ES-I3 (cell line): Measurements from ENCODE around the gene STX7.
"Not testable (repeated sequence)": the region's sequence is repeated elsewhere in the genome, so short reads cannot be mapped to it uniquely, and the experiment has no call there.

Experiments used
- H3K36me3 ChIP-seq: 2 replicates; pipeline ENCODE4 v1.6.1; 2013; ENCODE audit warnings: mild to moderate bottlenecking, low read length, control low read depth, moderate library complexity; ENCODE audit not compliant: insufficient read depth
- H3K4me1 ChIP-seq: 2 replicates; pipeline ENCODE4 v1.6.1; 2013; ENCODE audit warnings: mild to moderate bottlenecking, control low read depth, low read length; ENCODE audit not compliant: insufficient read depth
- H3K9ac ChIP-seq: 2 replicates; pipeline ENCODE4 v1.6.1; 2013; ENCODE audit warnings: low read depth, mild to moderate bottlenecking, low read length, moderate library complexity
- H3K9me3 ChIP-seq: 2 replicates; pipeline ENCODE4 v1.6.1; 2013; ENCODE audit warnings: mild to moderate bottlenecking, low read length, moderate library complexity; ENCODE audit not compliant: control insufficient read depth, insufficient read depth

The STX7 gene

GRCh38 chr6:132512638-132513632, at the start of gene STX7:
STX7 (minus strand) TSS chr6:132513116; CDS start chr6:132503530, 9,586 bp downstream.
- H3K4me1 ChIP-seq, result no peaks in the 10 kb centered on the region
- H3K36me3 ChIP-seq, result no peaks in the 10 kb centered on the region
- peak within 1 kb of the TSS; percentile 88 for H3K9ac ChIP-seq
- H3K9me3 ChIP-seq, result no peaks in the 10 kb centered on the region

- not testable (repeated sequence) for H3K9me3 ChIP-seq, H3K36me3 ChIP-seq, H3K9ac ChIP-seq, H3K4me1 ChIP-seq
These were observed 47.2 kb upstream of the STX7 start for GRCh38 chr6:132560087-132560486.

GRCh38 chr6:132552372-132552771, 39.5 kb upstream of the STX7 start, which contains the start of gene TAAR8:
TAAR8 (plus strand) TSS chr6:132552672; CDS start chr6:132552693, 21 bp downstream.
- Histone ChIP-seq H3K9ac (no peak within 1 kb of the TSS), H3K9me3 (no peaks in the 10 kb centered on the region), H3K36me3 (no peaks in the 10 kb centered on the region), H3K4me1 (peaks cover 12% of the 10 kb centered on the region)

GRCh38 chr6:132551214-132551613, 38.3 kb upstream of the STX7 start:
- Histone ChIP-seq H3K4me1 (peaks cover 12% of the 10 kb centered on the region), H3K9ac (no peak overlapping the region), H3K36me3 (no peaks in the 10 kb centered on the region), H3K9me3 (no peaks in the 10 kb centered on the region)

GRCh38 chr6:132548746-132549463, 36.0 kb upstream of the STX7 start:
- no peak overlapping the region for H3K9ac ChIP-seq
- H3K9me3 ChIP-seq, result no peaks in the 10 kb centered on the region
- peaks cover 12% of the 10 kb centered on the region for H3K4me1 ChIP-seq
- no peaks in the 10 kb centered on the region for H3K36me3 ChIP-seq

GRCh38 chr6:132544826-132545225, 31.9 kb upstream of the STX7 start:
- H3K36me3 ChIP-seq, result no peaks in the 10 kb centered on the region
- no peaks in the 10 kb centered on the region for H3K9me3 ChIP-seq
- peaks cover 9% of the 10 kb centered on the region for H3K4me1 ChIP-seq
- no peak overlapping the region for H3K9ac ChIP-seq

GRCh38 chr6:132537977-132538376, 25.1 kb upstream of the STX7 start, which contains the start of gene TAAR9:
TAAR9 (plus strand) TSS chr6:132538277; CDS start chr6:132538290, 13 bp downstream.
- 0 out of 2 replicates have a peak, but pooled peaks cover 7% of the 10 kb centered on the region for H3K9me3 ChIP-seq
- no peak within 1 kb of the TSS for H3K9ac ChIP-seq
- H3K4me1 ChIP-seq, result no peaks in the 10 kb centered on the region
- H3K36me3 ChIP-seq, result no peaks in the 10 kb centered on the region

- H3K36me3 ChIP-seq, result no peaks in the 10 kb centered on the region
- no peak overlapping the region for H3K9ac ChIP-seq
- H3K4me1 ChIP-seq, result no peaks in the 10 kb centered on the region
These were observed 24.2 kb upstream of the STX7 start for GRCh38 chr6:132537145-132537544.

GRCh38 chr6:132534546-132534945, 21.6 kb upstream of the STX7 start:
- not testable (repeated sequence) for H3K9me3 ChIP-seq, H3K36me3 ChIP-seq, H3K4me1 ChIP-seq, H3K9ac ChIP-seq

More at GRCh38 chr6:132537145-132537544, 24.2 kb upstream of the STX7 start:
- peaks cover 7% of the 10 kb centered on the region; the same call in 1 of the 2 replicates for H3K9me3 ChIP-seq

GRCh38 chr6:132530293-132530974, 17.5 kb upstream of the STX7 start:
- Histone ChIP-seq H3K36me3 (no peaks in the 10 kb centered on the region), H3K4me1 (peaks cover 5% of the 10 kb centered on the region; the same call in 1 of the 2 replicates), H3K9ac (peak overlapping the region; percentile 48), H3K9me3 (peaks cover 9% of the 10 kb centered on the region)

GRCh38 chr6:132527791-132528190, 14.9 kb upstream of the STX7 start:
- H3K9me3 ChIP-seq, result peaks cover 2% of the 10 kb centered on the region
- H3K36me3 ChIP-seq, result no peaks in the 10 kb centered on the region
- no peak overlapping the region for H3K9ac ChIP-seq
- H3K4me1 ChIP-seq, result peaks cover 5% of the 10 kb centered on the region; the same call in 1 of the 2 replicates

- peaks cover 5% of the 10 kb centered on the region; the same call in 1 of the 2 replicates for H3K4me1 ChIP-seq
- no peaks in the 10 kb centered on the region for H3K9me3 ChIP-seq
- H3K36me3 ChIP-seq, result no peaks in the 10 kb centered on the region
- no peak overlapping the region for H3K9ac ChIP-seq
These were observed 13.5 kb upstream of the STX7 start for GRCh38 chr6:132526461-132526860.

GRCh38 chr6:132525866-132526265, 12.9 kb upstream of the STX7 start:
- H3K9me3 ChIP-seq, result no peaks in the 10 kb centered on the region
- H3K4me1 ChIP-seq, result peaks cover 5% of the 10 kb centered on the region; the same call in 1 of the 2 replicates
- H3K9ac ChIP-seq, result no peak overlapping the region
- no peaks in the 10 kb centered on the region for H3K36me3 ChIP-seq

GRCh38 chr6:132524646-132525045, 11.7 kb upstream of the STX7 start:
- H3K9ac ChIP-seq, result no peak overlapping the region
- H3K9me3 ChIP-seq, result no peaks in the 10 kb centered on the region
- no peaks in the 10 kb centered on the region for H3K36me3 ChIP-seq
- peaks cover 5% of the 10 kb centered on the region; the same call in 1 of the 2 replicates for H3K4me1 ChIP-seq
